GM12875 (cell line): ENCODE measurements around the gene KCNMA1.

Source experiments
- H3K4me3 ChIP-seq: one replicate; pipeline ENCODE4 v1.5.1; 2011; ENCODE audit warnings: low read depth, low read length, control low read depth
- TF ChIP-seq, protein P1 (sequence below): IDR thresholded peaks from 2 replicates; pipeline ENCODE4 v1.5.1; 2011; ENCODE audit warnings: low read depth, mild to moderate bottlenecking, control low read depth, inconsistent platforms, low read length, moderate library complexity, borderline replicate concordance; ENCODE audit not compliant: insufficient read depth

Gene KCNMA1

DNA sequence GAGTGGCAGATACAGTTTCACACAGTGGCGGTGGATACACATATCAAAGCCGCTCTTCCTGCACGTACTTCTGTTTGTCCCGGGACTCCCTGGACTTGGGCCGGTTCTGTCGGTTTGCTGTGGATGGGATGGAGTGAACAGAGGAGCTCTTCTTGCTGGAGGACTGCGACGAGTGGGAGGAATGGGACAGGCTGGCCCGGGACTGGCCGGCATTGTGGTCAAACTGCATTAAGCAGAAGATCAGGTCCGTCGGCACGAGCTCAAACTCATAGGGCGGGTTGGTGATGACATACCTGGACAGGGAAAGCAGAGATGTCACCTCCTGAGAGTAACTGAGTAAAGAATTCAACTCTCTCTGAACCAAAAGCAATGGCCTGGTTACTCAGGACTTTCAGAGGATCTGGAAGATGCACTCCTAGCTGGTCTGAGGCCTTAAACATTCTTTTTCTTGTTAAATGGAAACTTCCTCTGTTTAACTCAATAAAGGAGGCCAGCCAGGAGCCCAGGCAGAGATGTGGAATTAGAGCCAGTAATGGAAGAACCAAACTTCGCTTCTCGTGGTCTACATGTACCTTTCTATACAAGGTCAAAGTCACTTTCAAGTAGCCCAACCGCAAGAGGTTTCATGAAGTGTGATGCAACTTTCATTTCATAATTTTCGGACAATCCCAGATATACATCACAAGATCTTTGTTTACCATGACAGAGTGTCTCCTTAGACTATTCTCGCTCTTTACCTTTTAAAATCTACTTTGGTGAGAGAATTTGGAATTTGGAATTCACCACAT lies 750.2 kb downstream of the KCNMA1 start:
- no peak overlapping the region for H3K4me3 ChIP-seq
- TF ChIP-seq, protein P1, sequence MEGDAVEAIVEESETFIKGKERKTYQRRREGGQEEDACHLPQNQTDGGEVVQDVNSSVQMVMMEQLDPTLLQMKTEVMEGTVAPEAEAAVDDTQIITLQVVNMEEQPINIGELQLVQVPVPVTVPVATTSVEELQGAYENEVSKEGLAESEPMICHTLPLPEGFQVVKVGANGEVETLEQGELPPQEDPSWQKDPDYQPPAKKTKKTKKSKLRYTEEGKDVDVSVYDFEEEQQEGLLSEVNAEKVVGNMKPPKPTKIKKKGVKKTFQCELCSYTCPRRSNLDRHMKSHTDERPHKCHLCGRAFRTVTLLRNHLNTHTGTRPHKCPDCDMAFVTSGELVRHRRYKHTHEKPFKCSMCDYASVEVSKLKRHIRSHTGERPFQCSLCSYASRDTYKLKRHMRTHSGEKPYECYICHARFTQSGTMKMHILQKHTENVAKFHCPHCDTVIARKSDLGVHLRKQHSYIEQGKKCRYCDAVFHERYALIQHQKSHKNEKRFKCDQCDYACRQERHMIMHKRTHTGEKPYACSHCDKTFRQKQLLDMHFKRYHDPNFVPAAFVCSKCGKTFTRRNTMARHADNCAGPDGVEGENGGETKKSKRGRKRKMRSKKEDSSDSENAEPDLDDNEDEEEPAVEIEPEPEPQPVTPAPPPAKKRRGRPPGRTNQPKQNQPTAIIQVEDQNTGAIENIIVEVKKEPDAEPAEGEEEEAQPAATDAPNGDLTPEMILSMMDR, result no peak

DNA sequence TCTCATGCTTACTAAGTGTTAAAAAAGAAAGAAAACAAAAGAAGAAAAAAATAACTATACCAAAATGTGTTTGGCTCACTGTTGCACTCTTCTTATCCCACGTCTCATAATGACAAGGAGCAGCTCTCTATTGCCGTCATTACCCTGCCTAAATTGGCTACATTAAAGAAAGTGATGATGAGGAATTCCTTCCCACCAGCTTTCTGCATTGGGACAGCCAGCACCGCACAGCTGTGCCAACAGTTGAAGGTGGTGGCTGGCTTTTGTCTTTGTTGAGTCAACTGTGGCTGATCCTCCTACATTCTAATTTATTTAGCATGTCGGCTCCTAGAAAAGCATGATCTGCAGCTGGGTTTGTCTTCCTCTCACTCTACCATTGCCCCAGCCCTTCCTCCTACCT lies 751.8 kb downstream of the KCNMA1 start:
- no peak overlapping the region for H3K4me3 ChIP-seq
- TF ChIP-seq, protein P1, result no peak

DNA sequence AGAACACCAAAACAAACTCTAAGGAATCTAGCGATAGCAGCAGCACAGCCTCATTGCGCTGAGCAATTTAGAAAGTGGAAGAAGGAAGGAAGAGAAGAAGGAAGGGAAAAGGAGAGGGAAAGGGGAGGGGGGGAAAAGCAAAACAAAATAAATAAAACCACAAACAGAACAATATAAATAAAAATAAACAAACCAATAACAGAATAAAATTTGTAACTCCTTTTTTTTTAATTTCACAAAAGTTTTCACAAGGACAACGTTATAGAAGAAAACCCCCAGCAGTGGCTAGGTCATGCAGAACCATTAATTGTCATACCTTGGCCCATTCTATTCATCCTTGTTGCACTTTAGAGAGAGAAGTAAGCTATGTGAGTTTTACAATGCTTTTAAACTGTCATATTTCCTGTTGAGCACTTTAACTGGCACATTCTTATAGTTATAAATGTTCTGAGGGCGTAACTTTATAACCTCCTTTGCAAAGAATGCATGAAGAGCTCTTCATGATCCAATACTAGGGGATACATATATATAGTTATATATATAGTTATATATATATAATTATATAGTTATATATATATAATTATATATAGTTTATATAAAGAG lies 752.8 kb downstream of the KCNMA1 start:
- TF ChIP-seq, protein P1, result no peak
- H3K4me3 ChIP-seq, result no peak overlapping the region

DNA sequence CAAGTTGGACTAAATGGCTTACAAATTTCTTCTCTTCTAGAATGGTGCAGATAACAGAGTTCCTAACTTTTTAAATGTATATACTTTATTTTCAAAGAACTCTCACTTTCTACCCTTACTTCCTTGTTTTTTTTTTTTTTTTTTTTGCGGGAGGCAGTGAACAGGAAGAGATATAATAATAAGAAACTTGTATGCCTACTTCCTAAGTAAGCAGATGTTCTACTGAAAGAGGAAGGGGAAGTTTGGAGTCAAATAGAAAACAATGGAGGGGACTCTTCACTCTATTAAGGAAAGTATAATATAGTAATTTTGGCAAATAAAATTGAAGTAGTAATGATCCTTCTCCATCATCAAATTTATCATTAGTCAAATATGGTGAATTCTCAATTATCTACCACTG lies 754.0 kb downstream of the KCNMA1 start:
- no peak overlapping the region for H3K4me3 ChIP-seq
- TF ChIP-seq, protein P1, result no peak

DNA sequence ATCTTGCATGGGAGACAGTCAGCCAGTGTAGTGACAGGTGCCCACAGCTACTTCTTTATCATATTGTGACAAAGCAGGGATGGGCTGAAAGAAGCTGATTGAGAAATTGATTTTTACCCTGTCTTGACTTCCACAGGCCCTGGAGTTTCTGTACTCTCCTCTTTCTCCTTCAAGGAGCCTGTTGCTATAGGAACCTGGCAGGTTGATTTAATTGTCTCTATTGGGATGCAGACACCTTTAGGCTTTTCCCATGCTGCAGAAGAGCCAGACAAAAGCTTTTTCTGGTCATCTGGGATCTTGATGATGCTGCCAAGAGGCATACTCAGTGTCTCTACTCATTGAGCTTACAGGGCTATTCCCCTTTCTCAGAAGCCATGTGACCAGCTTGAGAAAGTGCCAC lies 754.8 kb downstream of the KCNMA1 start:
- TF ChIP-seq, protein P1, result no peak
- no peak overlapping the region for H3K4me3 ChIP-seq

DNA sequence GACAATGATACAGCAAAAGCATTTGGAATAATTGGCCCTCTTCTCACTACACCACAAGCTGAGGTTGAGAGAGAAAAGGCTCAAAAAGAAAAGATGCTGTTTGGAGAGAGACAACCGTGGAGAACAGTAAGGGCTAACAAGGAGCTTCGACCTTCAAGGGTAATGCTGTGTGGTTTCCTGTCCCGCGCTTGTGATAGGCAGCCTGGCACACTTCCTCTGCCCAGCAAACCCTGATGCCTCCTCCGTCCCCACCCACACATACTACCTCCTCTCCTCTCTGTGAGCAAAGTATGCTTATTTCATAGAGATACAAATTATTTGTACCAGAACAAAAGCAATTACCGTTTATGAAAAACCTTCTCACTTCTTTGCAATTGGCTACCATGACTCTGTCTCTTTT lies 755.4 kb downstream of the KCNMA1 start:
- H3K4me3 ChIP-seq, result peak overlapping the region; percentile 16
- TF ChIP-seq, protein P1, result no peak

DNA sequence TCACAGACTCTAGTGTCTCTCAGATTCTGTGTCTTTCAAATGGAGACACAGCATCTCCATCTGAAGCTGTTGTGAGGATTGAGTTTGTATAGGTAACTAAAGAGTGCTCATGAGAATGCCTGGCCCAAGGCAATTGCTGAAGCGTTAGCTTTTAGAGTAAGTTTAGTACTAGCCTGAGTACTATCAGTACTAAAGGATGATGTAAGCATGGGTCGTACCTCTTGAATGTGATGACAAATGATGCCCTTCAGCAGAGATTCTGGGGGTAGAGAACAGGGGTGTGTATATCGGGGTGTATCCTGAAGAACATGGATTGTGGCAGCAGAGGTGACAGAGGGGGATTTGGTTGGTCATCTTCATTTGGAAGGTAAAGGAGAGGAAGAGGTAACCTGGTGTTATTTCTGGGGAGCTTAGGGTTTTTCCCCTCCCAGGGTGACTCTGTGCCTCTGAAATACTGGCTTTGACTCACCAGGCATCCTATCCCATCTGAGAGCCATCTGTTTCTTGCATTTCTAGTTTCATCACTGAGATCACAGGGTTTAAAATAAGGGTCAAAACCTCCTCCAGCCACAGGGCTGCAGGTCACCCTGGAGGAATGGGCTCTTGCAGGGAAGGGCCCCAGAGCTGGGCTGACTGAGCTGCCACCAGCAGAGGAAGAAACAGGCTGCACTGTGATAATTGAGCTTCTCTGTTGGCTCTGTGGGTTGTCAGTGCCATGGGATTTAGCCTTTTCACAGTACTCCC lies 756.0 kb downstream of the KCNMA1 start:
- TF ChIP-seq, protein P1, result no peak
- peak overlapping the region; percentile 16 for H3K4me3 ChIP-seq
